ENCODE results near the gene LYRM4.

LYRM4 gene

GRCh38 chr6:5098501-5099270 lies 162.1 kb downstream of the LYRM4 start (continued):
- no peak for TF ChIP-seq ZFP3 (tag by site-specific recombination; IDR thresholded peaks at IDR 0.05; ENCODE audit: low read depth)
- no peak for TF ChIP-seq ZNF701 (tag by site-specific recombination; IDR thresholded peaks at IDR 0.05)

- POLR2A ChIA-PET: no interaction called here
- Histone ChIP-seq H3K4me3 (ENCODE audit: low read depth, low read length) (no peak overlapping the region), H3K27ac (ENCODE audit: extremely low read depth, low read depth, low read length) (no peak overlapping the region), H3K9me3 (ENCODE audit: control insufficient read depth, insufficient read depth, low read depth, low read length) (no peaks in the 10 kb centered on the region), H3K36me3 (ENCODE audit: control insufficient read depth in 2 of 2, insufficient read depth in 1 of 2, low read length in 2 of 2) (no peaks in the 10 kb centered on the region), H3K4me1 (ENCODE audit: control insufficient read depth, insufficient read depth, low read length) (peaks cover 19% of the 10 kb centered on the region)
- CTCF ChIA-PET: interaction anchor here (1.0 kb wide), 1 partner anchor 306 kb away, joined by 3 read pairs; no protein-coding TSS in a partner anchor
- TF ChIP-seq ZNF211 (tag by site-specific recombination; IDR thresholded peaks at IDR 0.05; ENCODE audit: low read depth) (no peak), ZNF692 (tag by site-specific recombination; IDR thresholded peaks at IDR 0.05) (no peak), PRDM2 (tag by site-specific recombination; IDR thresholded peaks at IDR 0.05; ENCODE audit: borderline replicate concordance) (no peak), ZNF2 (tag by site-specific recombination; IDR thresholded peaks at IDR 0.05) (no peak), SP7 (tag by site-specific recombination; IDR thresholded peaks at IDR 0.05) (no peak), ZNF513 (tag by site-specific recombination; IDR thresholded peaks at IDR 0.05) (no peak), ZIC2 (tag by site-specific recombination; IDR thresholded peaks at IDR 0.05) (no peak), OSR2 (tag by site-specific recombination; IDR thresholded peaks at IDR 0.05) (no peak), ZNF473 (tag by site-specific recombination; IDR thresholded peaks at IDR 0.05) (no peak), ZNF549 (tag by site-specific recombination; IDR thresholded peaks at IDR 0.05) (no peak), ZNF10 (tag by site-specific recombination; IDR thresholded peaks at IDR 0.05) (no peak), ZNF658 (tag by site-specific recombination; IDR thresholded peaks at IDR 0.05) (no peak)
Observed at GRCh38 chr6:5096482-5096881, 164.3 kb downstream of the LYRM4 start.

- CTCF ChIA-PET: interaction anchor here (0.7 kb wide), 1 partner anchor 536 kb away, joined by 3 read pairs; no protein-coding TSS in a partner anchor
- H3K36me3 ChIP-seq (ENCODE audit: control insufficient read depth in 2 of 2, insufficient read depth in 1 of 2, low read length in 2 of 2): no peaks in the 10 kb centered on the region
- peaks cover 19% of the 10 kb centered on the region for H3K4me1 ChIP-seq (ENCODE audit: control insufficient read depth, insufficient read depth, low read length)
- POLR2A ChIA-PET: no interaction called here
- no peak for TF ChIP-seq ZNF114 (tag by site-specific recombination; IDR thresholded peaks at IDR 0.05)
- no peak overlapping the region for H3K27ac ChIP-seq (ENCODE audit: extremely low read depth, low read depth, low read length)
- H3K9me3 ChIP-seq (ENCODE audit: control insufficient read depth, insufficient read depth, low read depth, low read length): no peaks in the 10 kb centered on the region
- H3K4me3 ChIP-seq (ENCODE audit: low read depth, low read length): no peak overlapping the region
Observed at GRCh38 chr6:5095236-5095635, 165.5 kb downstream of the LYRM4 start.

Measured in HEK293 (cell line).